ENCODE results near the gene TOMM40. TPM values are rescaled to one million over a fixed set of nuclear protein-coding genes. Genes with fewer than 3 reads are reported as not detected.
"Not testable (repeated sequence)": the region's sequence is repeated elsewhere in the genome, so short reads cannot be mapped to it uniquely, and the experiment has no call there.

TOMM40 gene
- total and polyA plus RNA-seq, 8 donors: 12.8 to 28.8 (median 17.8) TPM

DNA sequence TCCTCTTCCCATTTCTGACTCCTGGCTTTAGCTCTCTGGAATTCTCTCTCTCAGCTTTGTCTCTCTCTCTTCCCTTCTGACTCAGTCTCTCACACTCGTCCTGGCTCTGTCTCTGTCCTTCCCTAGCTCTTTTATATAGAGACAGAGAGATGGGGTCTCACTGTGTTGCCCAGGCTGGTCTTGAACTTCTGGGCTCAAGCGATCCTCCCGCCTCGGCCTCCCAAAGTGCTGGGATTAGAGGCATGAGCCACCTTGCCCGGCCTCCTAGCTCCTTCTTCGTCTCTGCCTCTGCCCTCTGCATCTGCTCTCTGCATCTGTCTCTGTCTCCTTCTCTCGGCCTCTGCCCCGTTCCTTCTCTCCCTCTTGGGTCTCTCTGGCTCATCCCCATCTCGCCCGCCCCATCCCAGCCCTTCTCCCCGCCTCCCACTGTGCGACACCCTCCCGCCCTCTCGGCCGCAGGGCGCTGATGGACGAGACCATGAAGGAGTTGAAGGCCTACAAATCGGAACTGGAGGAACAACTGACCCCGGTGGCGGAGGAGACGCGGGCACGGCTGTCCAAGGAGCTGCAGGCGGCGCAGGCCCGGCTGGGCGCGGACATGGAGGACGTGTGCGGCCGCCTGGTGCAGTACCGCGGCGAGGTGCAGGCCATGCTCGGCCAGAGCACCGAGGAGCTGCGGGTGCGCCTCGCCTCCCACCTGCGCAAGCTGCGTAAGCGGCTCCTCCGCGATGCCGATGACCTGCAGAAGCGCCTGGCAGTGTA lies 17.2 kb downstream of the TOMM40 start:
- no peak overlapping the region for H3K27ac ChIP-seq
- H3K27me3 ChIP-seq: no peaks in the 10 kb centered on the region
- intact Hi-C loops (cut with DNase I): loop anchor here in 1 of 3 donors (5.0 to 10.0 kb wide), 2 partner anchors 39 to 147 kb away; partner anchors contain the start of gene APOC2
- no peaks in the 10 kb centered on the region for H3K36me3 ChIP-seq
- 91 to 93% methylated on average over 46 of the region's 46 CpGs for WGBS, 2 donors
- FAIRE-seq: no peak
- H3K4me3 ChIP-seq: no peak overlapping the region
- H3K4me1 ChIP-seq: peaks cover 4 to 10% (median 5%) of the 10 kb centered on the region in 3 donors
- TF ChIP-seq, protein P1, sequence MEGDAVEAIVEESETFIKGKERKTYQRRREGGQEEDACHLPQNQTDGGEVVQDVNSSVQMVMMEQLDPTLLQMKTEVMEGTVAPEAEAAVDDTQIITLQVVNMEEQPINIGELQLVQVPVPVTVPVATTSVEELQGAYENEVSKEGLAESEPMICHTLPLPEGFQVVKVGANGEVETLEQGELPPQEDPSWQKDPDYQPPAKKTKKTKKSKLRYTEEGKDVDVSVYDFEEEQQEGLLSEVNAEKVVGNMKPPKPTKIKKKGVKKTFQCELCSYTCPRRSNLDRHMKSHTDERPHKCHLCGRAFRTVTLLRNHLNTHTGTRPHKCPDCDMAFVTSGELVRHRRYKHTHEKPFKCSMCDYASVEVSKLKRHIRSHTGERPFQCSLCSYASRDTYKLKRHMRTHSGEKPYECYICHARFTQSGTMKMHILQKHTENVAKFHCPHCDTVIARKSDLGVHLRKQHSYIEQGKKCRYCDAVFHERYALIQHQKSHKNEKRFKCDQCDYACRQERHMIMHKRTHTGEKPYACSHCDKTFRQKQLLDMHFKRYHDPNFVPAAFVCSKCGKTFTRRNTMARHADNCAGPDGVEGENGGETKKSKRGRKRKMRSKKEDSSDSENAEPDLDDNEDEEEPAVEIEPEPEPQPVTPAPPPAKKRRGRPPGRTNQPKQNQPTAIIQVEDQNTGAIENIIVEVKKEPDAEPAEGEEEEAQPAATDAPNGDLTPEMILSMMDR (IDR thresholded peaks at IDR 0.05): no peak
- no peak for ATAC-seq
- DNase-seq: no peak
- H3K9me3 ChIP-seq: no peaks in the 10 kb centered on the region

DNA sequence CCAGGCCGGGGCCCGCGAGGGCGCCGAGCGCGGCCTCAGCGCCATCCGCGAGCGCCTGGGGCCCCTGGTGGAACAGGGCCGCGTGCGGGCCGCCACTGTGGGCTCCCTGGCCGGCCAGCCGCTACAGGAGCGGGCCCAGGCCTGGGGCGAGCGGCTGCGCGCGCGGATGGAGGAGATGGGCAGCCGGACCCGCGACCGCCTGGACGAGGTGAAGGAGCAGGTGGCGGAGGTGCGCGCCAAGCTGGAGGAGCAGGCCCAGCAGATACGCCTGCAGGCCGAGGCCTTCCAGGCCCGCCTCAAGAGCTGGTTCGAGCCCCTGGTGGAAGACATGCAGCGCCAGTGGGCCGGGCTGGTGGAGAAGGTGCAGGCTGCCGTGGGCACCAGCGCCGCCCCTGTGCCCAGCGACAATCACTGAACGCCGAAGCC lies 17.8 kb downstream of the TOMM40 start:
- H3K4me1 ChIP-seq: peaks cover 3 to 7% (median 4%) of the 10 kb centered on the region in 3 donors
- H3K4me3 ChIP-seq: no peak overlapping the region
- no peak for ATAC-seq
- DNase-seq: no peak
- intact Hi-C loops (cut with DNase I): loop anchor here in 1 of 3 donors (5.0 to 10.0 kb wide), 2 partner anchors 38 to 146 kb away; partner anchors contain the start of gene APOC2
- TF ChIP-seq, protein P1 (IDR thresholded peaks at IDR 0.05): no peak
- no peaks in the 10 kb centered on the region for H3K27me3 ChIP-seq
- WGBS, 2 donors: 92 to 94% methylated on average over 43 to 44 of the region's 44 CpGs
- H3K27ac ChIP-seq: no peak overlapping the region
- FAIRE-seq: no peak
- no peaks in the 10 kb centered on the region for H3K9me3 ChIP-seq
- H3K36me3 ChIP-seq: no peaks in the 10 kb centered on the region

DNA sequence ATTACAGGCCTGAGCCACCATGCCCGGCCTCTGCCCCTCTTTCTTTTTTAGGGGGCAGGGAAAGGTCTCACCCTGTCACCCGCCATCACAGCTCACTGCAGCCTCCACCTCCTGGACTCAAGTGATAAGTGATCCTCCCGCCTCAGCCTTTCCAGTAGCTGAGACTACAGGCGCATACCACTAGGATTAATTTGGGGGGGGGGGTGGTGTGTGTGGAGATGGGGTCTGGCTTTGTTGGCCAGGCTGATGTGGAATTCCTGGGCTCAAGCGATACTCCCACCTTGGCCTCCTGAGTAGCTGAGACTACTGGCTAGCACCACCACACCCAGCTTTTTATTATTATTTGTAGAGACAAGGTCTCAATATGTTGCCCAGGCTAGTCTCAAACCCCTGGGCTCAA lies 18.7 kb downstream of the TOMM40 start:
- Histone ChIP-seq H3K27me3 (no peaks in the 10 kb centered on the region), H3K36me3 (no peaks in the 10 kb centered on the region), H3K4me3 (no peak overlapping the region), H3K27ac (no peak overlapping the region), H3K9me3 (no peaks in the 10 kb centered on the region), H3K4me1 (peaks cover 0 to under 1% (median 0%) of the 10 kb centered on the region in 3 donors)
- ATAC-seq (no peak), FAIRE-seq (no peak), DNase-seq (no peak)
- TF ChIP-seq, protein P1 (IDR thresholded peaks at IDR 0.05): no peak
- intact Hi-C loops (cut with DNase I): loop anchor here in 1 of 3 donors (5.0 to 10.0 kb wide), 2 partner anchors 38 to 145 kb away; partner anchors contain the start of gene APOC2
- 85 to 87% methylated on average over 5 of the region's 5 CpGs for WGBS, 2 donors

DNA sequence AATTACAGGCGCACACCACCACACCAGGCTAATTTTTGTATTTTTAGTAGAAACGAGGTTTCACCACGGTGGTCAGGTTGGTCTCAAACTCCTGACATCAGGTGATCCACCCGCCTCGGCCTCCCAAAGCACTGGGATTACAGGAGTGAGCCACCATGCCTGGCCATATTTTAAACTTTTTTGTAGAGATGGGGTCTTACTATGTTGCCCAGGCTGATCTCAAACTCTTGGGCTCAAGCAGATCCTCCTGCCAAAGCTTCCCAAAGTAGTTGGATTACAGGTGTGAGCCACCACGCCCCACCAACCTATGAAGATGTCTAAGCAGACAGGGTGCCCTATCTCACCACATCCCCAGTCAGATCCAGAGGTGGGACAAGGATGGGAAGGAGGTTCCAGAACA lies 20.8 kb downstream of the TOMM40 start:
- H3K4me3 ChIP-seq; FAIRE-seq; H3K9me3 ChIP-seq; H3K4me1 ChIP-seq; H3K36me3 ChIP-seq; intact Hi-C loops (cut with DNase I); H3K27me3 ChIP-seq; H3K27ac ChIP-seq; DNase-seq; ATAC-seq: not testable (repeated sequence)
- 59 to 78% methylated on average over 6 of the region's 6 CpGs for WGBS, 2 donors

DNA sequence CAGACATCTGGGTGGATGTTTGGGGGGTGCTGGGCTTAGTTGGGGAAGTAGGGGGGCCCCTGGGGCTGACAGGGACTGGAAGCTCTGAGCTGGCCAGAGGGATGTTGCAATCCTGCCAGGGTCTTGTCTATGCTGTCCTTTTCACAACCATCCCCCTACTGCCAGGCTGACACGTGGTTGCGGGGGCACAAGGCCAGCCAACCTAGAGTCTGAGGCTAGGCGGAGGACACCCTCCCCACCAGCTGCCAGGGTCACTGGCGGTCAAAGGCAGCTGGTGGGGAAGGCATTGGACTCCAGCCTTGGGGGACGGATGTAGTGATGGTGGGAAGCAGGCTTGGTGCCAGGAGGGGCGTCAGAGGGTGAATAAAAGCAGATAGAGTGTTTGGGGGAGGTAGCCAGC lies 21.8 kb downstream of the TOMM40 start:
- Histone ChIP-seq H3K36me3 (no peaks in the 10 kb centered on the region), H3K4me1 (no peaks in the 10 kb centered on the region), H3K27ac (no peak overlapping the region), H3K4me3 (no peak overlapping the region), H3K9me3 (no peaks in the 10 kb centered on the region), H3K27me3 (no peaks in the 10 kb centered on the region)
- FAIRE-seq (no peak), DNase-seq (peak in 1 of 6 donors; percentile 56), ATAC-seq (peak in 2 of 4 donors; percentile 17 to 21)
- TF ChIP-seq, protein P1 (IDR thresholded peaks at IDR 0.05): no peak
- WGBS, 2 donors: 44 to 54% methylated on average over 6 of the region's 6 CpGs
- intact Hi-C loops (cut with DNase I): no loop called here

DNA sequence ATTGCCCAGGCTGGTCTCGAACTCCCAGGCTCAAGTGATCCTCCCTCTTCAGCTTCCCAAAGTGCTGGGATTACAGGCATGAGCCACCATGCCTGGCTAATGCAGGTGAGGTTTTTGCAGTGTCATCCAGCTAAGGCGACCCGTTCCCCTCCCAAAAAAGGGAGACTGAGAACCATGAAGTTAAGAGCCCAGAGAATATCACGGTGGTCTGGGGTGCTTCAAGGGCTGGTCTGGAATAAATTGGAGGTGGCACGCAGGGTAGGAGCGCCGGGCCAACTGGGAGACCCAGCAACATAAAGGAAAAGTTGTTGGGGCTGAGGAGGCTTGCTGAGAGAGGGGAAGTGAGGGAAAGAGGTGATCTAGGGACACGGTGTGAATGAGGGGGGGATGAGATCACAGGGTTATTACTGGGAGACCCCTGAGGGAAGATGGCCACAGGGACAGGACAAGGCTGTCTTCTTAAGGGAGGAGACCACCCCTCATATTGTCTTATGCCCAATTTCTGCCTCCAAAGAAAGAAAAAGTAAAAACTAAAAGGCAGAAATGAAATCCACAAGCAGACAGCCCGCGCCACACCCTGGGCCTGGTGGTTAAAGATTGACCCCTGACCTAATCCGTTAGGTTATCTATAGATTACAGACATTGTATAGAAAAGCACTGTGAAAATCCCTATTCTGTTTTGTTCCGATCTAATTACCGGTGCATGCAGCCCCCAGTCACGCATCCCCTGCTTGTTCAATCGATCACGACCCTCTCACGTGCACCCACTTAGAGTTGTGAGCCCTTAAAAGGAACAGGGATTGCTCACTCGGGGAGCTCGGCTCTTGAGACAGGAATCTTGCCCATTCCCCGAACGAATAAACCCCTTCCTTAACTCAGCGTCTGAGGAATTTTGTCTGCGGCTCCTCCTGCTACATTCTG lies 22.7 kb downstream of the TOMM40 start:
- H3K36me3 ChIP-seq; ATAC-seq; H3K27me3 ChIP-seq; H3K4me3 ChIP-seq; intact Hi-C loops (cut with DNase I); H3K4me1 ChIP-seq; DNase-seq; H3K9me3 ChIP-seq; FAIRE-seq: not testable (repeated sequence)
- H3K27ac ChIP-seq: peak overlapping the region in 1 of 4 donors; percentile 15
- 59 to 67% methylated on average over 23 of the region's 23 CpGs for WGBS, 2 donors

DNA sequence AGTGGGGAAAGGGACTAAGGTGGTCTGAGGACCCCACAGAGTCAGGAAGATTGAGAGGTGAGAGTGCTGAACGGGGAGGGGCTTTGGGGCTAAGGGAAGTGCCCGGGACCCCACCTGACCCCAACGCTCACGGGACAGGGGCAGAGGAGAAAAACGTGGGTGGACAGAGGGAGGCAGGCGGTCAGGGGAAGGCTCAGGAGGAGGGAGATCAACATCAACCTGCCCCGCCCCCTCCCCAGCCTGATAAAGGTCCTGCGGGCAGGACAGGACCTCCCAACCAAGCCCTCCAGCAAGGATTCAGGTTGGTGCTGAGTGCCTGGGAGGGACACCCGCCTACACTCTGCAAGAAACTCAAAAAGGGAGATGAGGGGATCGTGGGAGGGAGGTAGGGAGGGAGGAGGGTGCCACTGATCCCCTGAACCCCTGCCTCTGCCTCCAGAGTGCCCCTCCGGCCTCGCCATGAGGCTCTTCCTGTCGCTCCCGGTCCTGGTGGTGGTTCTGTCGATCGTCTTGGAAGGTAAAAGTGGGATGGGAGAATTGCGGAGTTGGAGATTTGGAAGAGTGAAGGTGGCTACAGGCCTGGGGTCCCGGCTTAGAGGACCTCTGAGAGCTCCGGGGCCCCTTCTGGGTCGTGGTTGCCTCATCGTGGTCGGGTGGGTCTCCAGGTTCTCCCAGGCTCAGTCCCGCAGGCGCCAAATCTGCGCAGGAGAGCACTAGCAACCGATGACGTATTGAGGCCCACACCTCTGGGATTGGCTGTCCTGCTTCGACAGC lies 23.6 kb downstream of the TOMM40 start, which contains the start of gene APOC1:
APOC1 (plus strand) TSS at position 176 of the 774 bp plus-strand sequence; CDS start at position 460, 284 bp downstream.
- peak within 1 kb of the TSS; percentile 12 to 57 (median 29) for H3K4me3 ChIP-seq
- H3K27me3 ChIP-seq; H3K9me3 ChIP-seq; FAIRE-seq; H3K36me3 ChIP-seq; H3K4me1 ChIP-seq; intact Hi-C loops (cut with DNase I): not testable (repeated sequence)
- 8 to 13% methylated on average over 22 to 26 of the region's 28 CpGs for WGBS, 2 donors
- peak within 1 kb of the TSS in 1 of 4 donors; percentile 15 for H3K27ac ChIP-seq
- peak; percentile 91 to 97 (median 94) for ATAC-seq
- DNase-seq: peak; percentile 76 to 90 (median 84)
